GM12892 (cell line): ENCODE data around the gene ARHGAP36.

ENCODE experiments used
- POLR2A ChIP-seq: IDR thresholded peaks from 2 replicates; pipeline ENCODE4 v1.6.1; 2011; ENCODE audit warnings: low read depth, low read length, control low read depth
- POLR2AphosphoS5 ChIP-seq: IDR thresholded peaks from 2 replicates; pipeline ENCODE4 v1.6.1; 2011; ENCODE audit warnings: low read depth, low read length, control low read depth
- TAF1 ChIP-seq: IDR thresholded peaks from 2 replicates; pipeline ENCODE4 v1.6.1; 2011; ENCODE audit warnings: low read depth, mild to moderate bottlenecking, control low read depth, low read length, borderline replicate concordance

- TF ChIP-seq TAF1 = no peak
- TF ChIP-seq POLR2AphosphoS5 = no peak
- TF ChIP-seq POLR2A = no peak
Observed at GRCh38 chrX:131136776-131137175, 78.6 kb downstream of the ARHGAP36 start.
